Upper lobe of left lung (tissue), 6 donors: Measurements from ENCODE around the gene CCL18. TPM values are rescaled to one million over a fixed set of nuclear protein-coding genes. Genes with fewer than 3 reads are reported as not detected.
A peak's percentile ranks its signal among the peaks of the same experiment; 100 is the strongest.
"Not testable (repeated sequence)": the region's sequence is repeated elsewhere in the genome, so short reads cannot be mapped to it uniquely, and the experiment has no call there.

Experiments used
- ATAC-seq, 2 donors: fragments of 200-7000 bp; cut with Tn5 transposase; one replicate each; pipeline ENCODE4 v1.9.1; 2022; ENCODE audit warnings: mild to moderate bottlenecking in 2 of 2, moderate library complexity in 2 of 2; ENCODE audit not compliant: low FRiP score in 2 of 2
- DNase-seq, 2 donors: peaks; one replicate each; pipeline ENCODE4 v3.0.0-alpha.2; 2019 to 2020
- H3K27ac ChIP-seq, 4 donors: fragments of 200-600 bp; sonication (generic); one replicate each; pipeline ENCODE4 v1.5.1; 2016 to 2019
- H3K27me3 ChIP-seq, 4 donors: fragments of 200-600 bp; sonication (generic); one replicate each; pipeline ENCODE4 v1.5.1; 2017 to 2019
- H3K36me3 ChIP-seq, 4 donors: fragments of 200-600 bp; sonication (generic); one replicate each; pipeline ENCODE4 v1.5.1; 2016 to 2019
- H3K4me1 ChIP-seq, 4 donors: fragments of 200-600 bp; sonication (generic); one replicate each; pipeline ENCODE4 v1.5.1; 2018 to 2019
- H3K4me3 ChIP-seq, 4 donors: fragments of 200-600 bp; sonication (generic); one replicate each; pipeline ENCODE4 v1.5.1; 2017 to 2019; ENCODE audit warnings: mild to moderate bottlenecking in 2 of 4, moderate library complexity in 1 of 4
- H3K9me3 ChIP-seq, 4 donors: fragments of 200-600 bp; sonication (generic); one replicate each; pipeline ENCODE4 v1.5.1; 2018 to 2019
- EP300 ChIP-seq, 4 donors: sonication (generic); formaldehyde crosslinking; IDR thresholded peaks; one replicate each; pipeline ENCODE4 v1.5.1; 2017; ENCODE audit warnings: antibody characterized with exemption in 4 of 4, control low read depth in 2 of 4
- POLR2A ChIP-seq, 4 donors: fragments of 450-650 bp; IDR thresholded peaks; one replicate each; pipeline ENCODE4 v1.5.1; 2016 to 2017; ENCODE audit warnings: antibody characterized with exemption in 4 of 4, mild to moderate bottlenecking in 2 of 4
- POLR2AphosphoS5 ChIP-seq, 2 donors: sonication (generic); formaldehyde crosslinking; IDR thresholded peaks; one replicate each; pipeline ENCODE4 v1.5.1; 2017; ENCODE audit warnings: antibody characterized with exemption in 2 of 2
- WGBS, 2 donors: methylation state at CpG; one replicate each; pipeline ENCODE4 v1.1.5; 2017 to 2018; 5-methylcytosine and 5-hydroxymethylcytosine counted together
- total RNA-seq, 6 donors: library from RNA; depleted of rRNA in 4 of 6; stranded (reverse); fragments of >200 nt in 4 of 6; gene quantifications; one replicate each; pipeline versions ENCODE4 v1.1.0 to v1.2.1, GENCODE V29; 2016 to 2021
- TF ChIP-seq, protein P1 (sequence below), 6 experiments: fragments of 450-650 bp in 4 of 6; fragments of 200-600 bp in 2 of 6; sonication (generic) in 2 of 6; IDR thresholded peaks; one replicate each; pipeline ENCODE4 v1.5.1; 2016 to 2019; ENCODE audit warnings: antibody characterized with exemption in 6 of 6
- donor health status: DM: no; HTN: no; CAD: no; lungs with moderate emphysema.
- donor health status: DM: no; HTN: yes; CAD: no; lungs with severe emphysema.

CCL18 gene
- total RNA-seq, 6 donors from 2014 or later: 50.3 to 250 (median 169) TPM

DNA sequence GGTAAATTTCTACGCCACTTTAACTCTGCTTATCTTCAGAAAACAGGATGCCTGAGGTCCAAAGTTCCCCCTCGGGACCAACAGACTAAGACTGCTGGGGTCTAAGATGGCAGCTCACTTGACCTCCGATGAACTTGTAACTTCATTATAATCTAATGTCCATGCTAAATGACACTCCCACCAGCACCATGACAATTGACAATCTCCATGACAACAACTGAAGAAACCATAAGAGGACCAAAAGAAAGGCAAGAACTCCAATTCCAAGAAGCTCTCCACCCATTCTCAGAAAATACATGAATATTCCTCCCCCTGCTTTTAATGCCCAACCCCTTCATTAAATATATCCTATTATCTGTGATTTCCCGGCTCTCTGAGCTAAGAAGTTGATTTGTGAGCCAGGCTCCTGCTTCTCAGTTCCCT is 47.0 kb downstream of the CCL18 start:
- Histone ChIP-seq H3K4me3 (no peak overlapping the region), H3K27ac (no peak overlapping the region), H3K4me1 (peaks cover 0 to 6% (median 5%) of the 10 kb centered on the region in 4 donors), H3K36me3 (no peaks in the 10 kb centered on the region), H3K9me3 (peaks cover 0 to 4% (median 0%) of the 10 kb centered on the region in 4 donors), H3K27me3 (no peaks in the 10 kb centered on the region)
- DNase-seq (no peak), ATAC-seq (no peak)
- TF ChIP-seq, protein P1, sequence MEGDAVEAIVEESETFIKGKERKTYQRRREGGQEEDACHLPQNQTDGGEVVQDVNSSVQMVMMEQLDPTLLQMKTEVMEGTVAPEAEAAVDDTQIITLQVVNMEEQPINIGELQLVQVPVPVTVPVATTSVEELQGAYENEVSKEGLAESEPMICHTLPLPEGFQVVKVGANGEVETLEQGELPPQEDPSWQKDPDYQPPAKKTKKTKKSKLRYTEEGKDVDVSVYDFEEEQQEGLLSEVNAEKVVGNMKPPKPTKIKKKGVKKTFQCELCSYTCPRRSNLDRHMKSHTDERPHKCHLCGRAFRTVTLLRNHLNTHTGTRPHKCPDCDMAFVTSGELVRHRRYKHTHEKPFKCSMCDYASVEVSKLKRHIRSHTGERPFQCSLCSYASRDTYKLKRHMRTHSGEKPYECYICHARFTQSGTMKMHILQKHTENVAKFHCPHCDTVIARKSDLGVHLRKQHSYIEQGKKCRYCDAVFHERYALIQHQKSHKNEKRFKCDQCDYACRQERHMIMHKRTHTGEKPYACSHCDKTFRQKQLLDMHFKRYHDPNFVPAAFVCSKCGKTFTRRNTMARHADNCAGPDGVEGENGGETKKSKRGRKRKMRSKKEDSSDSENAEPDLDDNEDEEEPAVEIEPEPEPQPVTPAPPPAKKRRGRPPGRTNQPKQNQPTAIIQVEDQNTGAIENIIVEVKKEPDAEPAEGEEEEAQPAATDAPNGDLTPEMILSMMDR (IDR thresholded peaks at IDR 0.05): no peak
- TF ChIP-seq POLR2A (IDR thresholded peaks at IDR 0.05) (no peak), EP300 (IDR thresholded peaks at IDR 0.05) (no peak), POLR2AphosphoS5 (IDR thresholded peaks at IDR 0.05) (no peak)
- WGBS, 2 donors: 89% methylated on average over 4 of the region's 4 CpGs

- Histone ChIP-seq H3K4me1 (peaks cover 0 to 6% (median 5%) of the 10 kb centered on the region in 4 donors), H3K27ac (no peak overlapping the region), H3K4me3 (no peak overlapping the region), H3K27me3 (no peaks in the 10 kb centered on the region), H3K9me3 (peaks cover 0 to 4% (median 0%) of the 10 kb centered on the region in 4 donors), H3K36me3 (no peaks in the 10 kb centered on the region)
- DNase-seq (no peak), ATAC-seq (no peak)
- TF ChIP-seq POLR2AphosphoS5 (IDR thresholded peaks at IDR 0.05) (no peak), POLR2A (IDR thresholded peaks at IDR 0.05) (no peak), EP300 (IDR thresholded peaks at IDR 0.05) (no peak)
- TF ChIP-seq, protein P1 (IDR thresholded peaks at IDR 0.05): no peak
Measured at GRCh38 chr17:36112572-36112971, 48.5 kb downstream of the CCL18 start.

DNA sequence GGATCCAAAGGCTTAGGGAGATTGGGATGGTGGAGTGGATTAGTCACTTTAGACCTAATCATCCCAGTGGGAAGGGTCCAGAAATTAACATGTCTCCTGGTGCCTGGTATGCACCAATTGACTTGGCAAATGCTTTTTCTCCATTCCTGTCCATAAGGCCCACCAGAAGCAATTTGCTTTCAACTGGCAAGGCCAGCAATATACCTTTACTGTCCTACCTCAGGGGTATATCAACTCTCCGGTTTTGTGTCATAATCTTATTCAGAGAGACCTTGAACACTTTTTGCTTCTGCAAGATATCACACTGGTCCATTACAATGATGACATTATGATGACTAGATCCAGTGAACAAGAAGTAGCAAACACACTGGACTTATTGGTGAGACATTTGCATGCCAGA is 49.1 kb downstream of the CCL18 start:
- ATAC-seq, H3K4me3 ChIP-seq, H3K36me3 ChIP-seq, H3K9me3 ChIP-seq, DNase-seq, H3K4me1 ChIP-seq, H3K27ac ChIP-seq, H3K27me3 ChIP-seq: not testable (repeated sequence)
- 86 to 91% methylated on average over 1 of the region's 1 CpG for WGBS, 2 donors

DNA sequence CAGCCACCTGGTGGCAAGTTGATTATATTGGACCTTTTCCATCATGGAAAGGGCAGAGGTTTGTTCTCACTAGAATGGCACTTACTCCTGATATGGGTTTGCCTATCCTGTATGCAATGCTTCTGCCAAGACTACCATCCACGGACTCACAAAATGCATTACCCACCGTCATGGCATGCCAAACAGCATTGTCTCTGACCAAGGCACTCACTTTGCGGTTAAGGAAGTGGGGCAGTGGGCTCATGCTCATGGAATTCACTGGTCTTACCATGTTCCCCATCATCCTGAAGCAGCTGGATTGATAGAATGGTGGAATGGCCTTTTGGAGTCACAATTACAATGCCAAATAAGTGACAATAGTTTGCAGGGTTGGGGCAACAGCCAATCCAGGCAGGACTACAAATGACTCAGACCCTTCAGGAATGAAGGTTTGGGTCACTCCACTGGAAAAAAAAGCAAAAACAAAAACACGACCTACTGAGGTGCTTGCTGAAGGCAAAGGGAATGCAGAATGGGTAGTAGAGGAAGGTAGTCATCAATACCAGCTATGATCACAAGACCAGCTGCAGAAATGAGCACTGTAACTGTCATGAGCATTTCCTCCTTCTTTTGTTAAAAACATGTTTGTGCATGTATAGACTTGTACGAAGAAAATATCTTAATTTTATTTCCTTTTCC is 51.0 kb downstream of the CCL18 start:
- ATAC-seq: not testable (repeated sequence)
- WGBS, 2 donors: 87 to 88% methylated on average over 5 of the region's 5 CpGs

DNA sequence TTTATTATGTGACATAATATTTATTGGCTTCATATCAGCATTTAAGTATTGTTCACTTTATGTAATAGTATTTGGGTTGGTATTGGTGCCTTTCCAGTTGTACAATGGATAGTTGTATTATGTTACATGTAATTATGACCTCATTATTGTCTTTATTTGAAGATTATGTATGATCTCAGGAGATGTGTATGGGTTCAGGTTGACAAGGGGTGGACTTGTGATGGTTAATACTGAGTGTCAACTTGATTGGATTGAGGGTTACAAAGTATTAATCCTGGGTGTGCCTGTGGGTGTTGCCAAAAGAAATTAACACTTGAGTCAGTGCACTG is 51.5 kb downstream of the CCL18 start:
- H3K9me3 ChIP-seq, DNase-seq, H3K27me3 ChIP-seq, H3K27ac ChIP-seq, H3K4me3 ChIP-seq, ATAC-seq, H3K4me1 ChIP-seq, H3K36me3 ChIP-seq: not testable (repeated sequence)

More for the DNA sequence above, 51.0 kb downstream of the CCL18 start:
- H3K9me3 ChIP-seq, H3K4me1 ChIP-seq, DNase-seq, H3K36me3 ChIP-seq, H3K4me3 ChIP-seq, H3K27me3 ChIP-seq, H3K27ac ChIP-seq: not testable (repeated sequence)

GRCh38 chr17:36117505-36118382 is 53.7 kb downstream of the CCL18 start:
- ATAC-seq: peak in 1 of 2 donors; percentile 43
- 38 to 52% methylated on average over 5 of the region's 5 CpGs for WGBS, 2 donors
- Histone ChIP-seq H3K4me3 (no peak overlapping the region), H3K36me3 (no peaks in the 10 kb centered on the region), H3K4me1 (no peaks in the 10 kb centered on the region), H3K9me3 (peaks cover 0 to 2% (median 0%) of the 10 kb centered on the region in 4 donors), H3K27ac (no peak overlapping the region), H3K27me3 (no peaks in the 10 kb centered on the region)
- DNase-seq: no peak
- TF ChIP-seq, protein P1 (IDR thresholded peaks at IDR 0.05): no peak
- TF ChIP-seq EP300 (IDR thresholded peaks at IDR 0.05) (no peak), POLR2AphosphoS5 (IDR thresholded peaks at IDR 0.05) (no peak), POLR2A (IDR thresholded peaks at IDR 0.05) (no peak)
